HG03103 (cell line): Measurements from ENCODE around the gene MT1E.
"Not testable (repeated sequence)": the region's sequence is repeated elsewhere in the genome, so short reads cannot be mapped to it uniquely, and the experiment has no call there.

Experiments used
- ATAC-seq: cut with Tn5 transposase; IDR thresholded peaks from one replicate; pipeline ENCODE4 v1.9.1; 2021; ENCODE audit warnings: low read depth; ENCODE audit not compliant: unreplicated experiment

Gene MT1E

GRCh38 chr16:56669005-56669839, 43.6 kb downstream of the MT1E start, which contains the start of gene MT1H:
MT1H (plus strand) TSS chr16:56669814; CDS start chr16:56669885, 71 bp downstream.
- ATAC-seq: no peak

- no peak for ATAC-seq
These were observed 44.4 kb downstream of the MT1E start for GRCh38 chr16:56669840-56670619.

- ATAC-seq: no peak
These were observed 45.0 kb downstream of the MT1E start for GRCh38 chr16:56670620-56670934.

GRCh38 chr16:56671691-56672090, 46.1 kb downstream of the MT1E start:
- ATAC-seq: not testable (repeated sequence)

- not testable (repeated sequence) for ATAC-seq
These were observed 46.6 kb downstream of the MT1E start for GRCh38 chr16:56672171-56672570.

GRCh38 chr16:56672761-56673536, 47.4 kb downstream of the MT1E start:
- no peak for ATAC-seq

GRCh38 chr16:56673921-56674320, 48.3 kb downstream of the MT1E start:
- ATAC-seq: no peak

- ATAC-seq: not testable (repeated sequence)
These were observed 49.0 kb downstream of the MT1E start for GRCh38 chr16:56674570-56674969.

GRCh38 chr16:56675685-56676210, 50.2 kb downstream of the MT1E start:
- ATAC-seq: no peak
